Measurements from ENCODE around the gene WRNIP1.

The WRNIP1 gene

GRCh38 chr6:2803731-2804429, 38.7 kb downstream of the WRNIP1 start:
- DNase-seq (ENCODE audit: insufficient read length, low spot score), result no peak
- FAIRE-seq, result no peak

GRCh38 chr6:2804516-2804915, 39.3 kb downstream of the WRNIP1 start:
- FAIRE-seq, result no peak

GRCh38 chr6:2805031-2805430, 39.8 kb downstream of the WRNIP1 start:
- FAIRE-seq, result no peak

More at GRCh38 chr6:2804516-2804915, 39.3 kb downstream of the WRNIP1 start:
- DNase-seq (ENCODE audit: insufficient read length, low spot score), result no peak

GRCh38 chr6:2806644-2807043, 41.5 kb downstream of the WRNIP1 start:
- FAIRE-seq, result no peak
- DNase-seq (ENCODE audit: insufficient read length, low spot score), result no peak

More at GRCh38 chr6:2805031-2805430, 39.8 kb downstream of the WRNIP1 start:
- no peak for DNase-seq (ENCODE audit: insufficient read length, low spot score)

- FAIRE-seq, result no peak
These were observed 42.3 kb downstream of the WRNIP1 start for GRCh38 chr6:2807342-2808090.

GRCh38 chr6:2809015-2809414, 43.8 kb downstream of the WRNIP1 start:
- FAIRE-seq (no peak), DNase-seq (ENCODE audit: insufficient read length, low spot score) (no peak)

More at GRCh38 chr6:2807342-2808090, 42.3 kb downstream of the WRNIP1 start:
- no peak for DNase-seq (ENCODE audit: insufficient read length, low spot score)

GRCh38 chr6:2810092-2810671, 45.0 kb downstream of the WRNIP1 start:
- no peak for FAIRE-seq
- no peak for DNase-seq (ENCODE audit: insufficient read length, low spot score)

- DNase-seq (ENCODE audit: insufficient read length, low spot score) (no peak), FAIRE-seq (no peak)
These were observed 47.5 kb downstream of the WRNIP1 start for GRCh38 chr6:2812695-2813094.

- no peak for DNase-seq (ENCODE audit: insufficient read length, low spot score)
- no peak for FAIRE-seq
These were observed 51.0 kb downstream of the WRNIP1 start for GRCh38 chr6:2816158-2816557.

- FAIRE-seq, result peak; percentile 20
- DNase-seq (ENCODE audit: insufficient read length, low spot score), result peak; percentile 53
These were observed 52.8 kb downstream of the WRNIP1 start for GRCh38 chr6:2817903-2818443.

GRCh38 chr6:2818593-2818992, 53.4 kb downstream of the WRNIP1 start:
- FAIRE-seq (no peak), DNase-seq (ENCODE audit: insufficient read length, low spot score) (no peak)

GRCh38 chr6:2819115-2819514, 53.9 kb downstream of the WRNIP1 start:
- FAIRE-seq (peak; percentile 9), DNase-seq (ENCODE audit: insufficient read length, low spot score) (no peak)

- FAIRE-seq (no peak), DNase-seq (ENCODE audit: insufficient read length, low spot score) (no peak)
These were observed 54.8 kb downstream of the WRNIP1 start for GRCh38 chr6:2819978-2820377.

GRCh38 chr6:2820415-2820814, 55.2 kb downstream of the WRNIP1 start:
- FAIRE-seq (no peak), DNase-seq (ENCODE audit: insufficient read length, low spot score) (no peak)

GRCh38 chr6:2821554-2821953, 56.4 kb downstream of the WRNIP1 start:
- DNase-seq (ENCODE audit: insufficient read length, low spot score) (no peak), FAIRE-seq (no peak)

- no peak for FAIRE-seq
- DNase-seq (ENCODE audit: insufficient read length, low spot score), result no peak
These were observed 58.1 kb downstream of the WRNIP1 start for GRCh38 chr6:2823104-2823850.

- no peak for FAIRE-seq
- no peak for DNase-seq (ENCODE audit: insufficient read length, low spot score)
These were observed 60.9 kb downstream of the WRNIP1 start for GRCh38 chr6:2826131-2826530.

- DNase-seq (ENCODE audit: insufficient read length, low spot score) (no peak), FAIRE-seq (no peak)
These were observed 61.9 kb downstream of the WRNIP1 start for GRCh38 chr6:2827142-2827541.

- DNase-seq (ENCODE audit: insufficient read length, low spot score) (no peak), FAIRE-seq (no peak)
These were observed 63.4 kb downstream of the WRNIP1 start for GRCh38 chr6:2828629-2829028.

- DNase-seq (ENCODE audit: insufficient read length, low spot score) (no peak), FAIRE-seq (no peak)
These were observed 64.1 kb downstream of the WRNIP1 start for GRCh38 chr6:2829253-2829652.

- FAIRE-seq, result no peak
- DNase-seq (ENCODE audit: insufficient read length, low spot score), result no peak
These were observed 65.0 kb downstream of the WRNIP1 start for GRCh38 chr6:2830183-2830582.

Measured in HTR-8/SVneo (cell line).